NCI-H128 (cell line): ENCODE data around the gene FKBP2.

Experiments used
- DNase-seq: peaks from one replicate; lab custom pipeline; 2025; ENCODE audit not compliant: unreplicated experiment; lab: John Stamatoyannopoulos, UW

FKBP2 gene

GRCh38 chr11:64219354-64219684 lies 21.6 kb upstream of the FKBP2 start:
- no peak for DNase-seq

- DNase-seq: no peak
Measured at GRCh38 chr11:64219755-64220154, 21.1 kb upstream of the FKBP2 start.

GRCh38 chr11:64220271-64220670 lies 20.6 kb upstream of the FKBP2 start:
- no peak for DNase-seq

GRCh38 chr11:64220798-64221197 lies 20.1 kb upstream of the FKBP2 start:
- DNase-seq: no peak

GRCh38 chr11:64222651-64223000 lies 18.3 kb upstream of the FKBP2 start:
- DNase-seq: no peak

GRCh38 chr11:64223001-64223651 lies 17.8 kb upstream of the FKBP2 start:
- DNase-seq: no peak

- DNase-seq: no peak
Measured at GRCh38 chr11:64224151-64224890, 16.6 kb upstream of the FKBP2 start.

- no peak for DNase-seq
Measured at GRCh38 chr11:64224891-64225607, 15.8 kb upstream of the FKBP2 start.

GRCh38 chr11:64225608-64226506 lies 15.0 kb upstream of the FKBP2 start, which contains the start of the genes NUDT22 and TRPT1:
NUDT22 (plus strand) TSS chr11:64226274; CDS start chr11:64226653, 379 bp downstream.
TRPT1 (minus strand) TSS chr11:64226186; CDS start chr11:64225860, 326 bp downstream.
- peak; percentile 79 for DNase-seq

GRCh38 chr11:64226507-64227051 lies 14.3 kb upstream of the FKBP2 start:
- peak; percentile 18 for DNase-seq

- no peak for DNase-seq
Measured at GRCh38 chr11:64227405-64227956, 13.4 kb upstream of the FKBP2 start.

- DNase-seq: no peak
Measured at GRCh38 chr11:64229090-64229743, 11.7 kb upstream of the FKBP2 start.

- DNase-seq: no peak
Measured at GRCh38 chr11:64229744-64230170, 11.1 kb upstream of the FKBP2 start.

GRCh38 chr11:64230171-64230984 lies 10.5 kb upstream of the FKBP2 start, which contains the start of gene DNAJC4:
DNAJC4 (plus strand) TSS chr11:64230548; CDS start chr11:64230855, 307 bp downstream.
- DNase-seq: peak; percentile 92

- no peak for DNase-seq
Measured at GRCh38 chr11:64230985-64231365, 9.9 kb upstream of the FKBP2 start.

- no peak for DNase-seq
Measured at GRCh38 chr11:64231546-64231945, 9.3 kb upstream of the FKBP2 start.

- no peak for DNase-seq
Measured at GRCh38 chr11:64232182-64232966, 8.5 kb upstream of the FKBP2 start.

GRCh38 chr11:64232967-64233315 lies 8.0 kb upstream of the FKBP2 start:
- DNase-seq: no peak
